Upper lobe of right lung (tissue), 1 donor: ENCODE measurements around the gene ACY1. TPM values are rescaled to one million over a fixed set of nuclear protein-coding genes. Genes with fewer than 3 reads are reported as not detected.

ENCODE experiments used
- ATAC-seq: fragments of 200-7000 bp; cut with Tn5 transposase; one replicate; pipeline ENCODE4 v1.9.1; 2020; ENCODE audit warnings: mild to moderate bottlenecking, moderate library complexity
- DNase-seq: peaks from one replicate; pipeline ENCODE4 v3.0.0-alpha.2; 2020
- H3K27ac ChIP-seq: fragments of 200-600 bp; one replicate; pipeline ENCODE4 v1.8.0; 2022
- H3K27me3 ChIP-seq: fragments of 200-600 bp; one replicate; pipeline ENCODE4 v1.8.0; 2022; ENCODE audit warnings: mild to moderate bottlenecking
- H3K36me3 ChIP-seq: fragments of 200-600 bp; one replicate; pipeline ENCODE4 v1.8.0; 2022
- H3K4me1 ChIP-seq: fragments of 200-600 bp; one replicate; pipeline ENCODE4 v1.8.0; 2022
- H3K4me3 ChIP-seq: fragments of 200-600 bp; one replicate; pipeline ENCODE4 v1.8.0; 2022; ENCODE audit warnings: mild to moderate bottlenecking
- H3K9me3 ChIP-seq: fragments of 200-600 bp; one replicate; pipeline ENCODE4 v1.8.0; 2022
- CTCF ChIP-seq: fragments of 200-600 bp; IDR thresholded peaks from one replicate; pipeline ENCODE4 v1.8.0; 2022; ENCODE audit warnings: antibody characterized with exemption
- intact Hi-C: fragments of 100-400 bp; cut with DNase I; formaldehyde crosslinking; loops from one replicate; pipeline ENCODE4 v1.11.0; 2022
- total RNA-seq: library from RNA; stranded (reverse); fragmentation: NEBNext Ultra II Directional; extraction: Animal tissue kit (Norgen Biotek cat#: 25700); gene quantifications from one replicate; pipeline ENCODE4 v1.2.1, GENCODE V29; 2021
- donor health status: DM: no; HTN: yes; CAD: no; lungs with severe emphysema.

ACY1 gene
- total RNA-seq, 1 donor from 2014 or later: 26.5 TPM

GRCh38 chr3:51945031-51945840, 38.1 kb upstream of the ACY1 start:
- intact Hi-C loops: no loop called here
- H3K4me3 ChIP-seq: no peak overlapping the region
- no peaks in the 10 kb centered on the region for H3K9me3 ChIP-seq
- H3K36me3 ChIP-seq: no peaks in the 10 kb centered on the region
- no peak for ATAC-seq
- peak; percentile 65 for DNase-seq
- no peak overlapping the region for H3K27ac ChIP-seq
- H3K4me1 ChIP-seq: peaks cover 25% of the 10 kb centered on the region
- H3K27me3 ChIP-seq: no peaks in the 10 kb centered on the region
- TF ChIP-seq CTCF: no peak

- Histone ChIP-seq H3K27me3 (no peaks in the 10 kb centered on the region), H3K4me1 (peaks cover 16% of the 10 kb centered on the region), H3K36me3 (no peaks in the 10 kb centered on the region), H3K27ac (no peak overlapping the region), H3K9me3 (no peaks in the 10 kb centered on the region), H3K4me3 (no peak overlapping the region)
- no peak for TF ChIP-seq CTCF
- ATAC-seq: no peak
- peak; percentile 50 for DNase-seq
- intact Hi-C loops: no loop called here
These were observed 37.2 kb upstream of the ACY1 start for GRCh38 chr3:51945926-51946705.

GRCh38 chr3:51946796-51947195, 36.5 kb upstream of the ACY1 start:
- intact Hi-C loops: no loop called here
- H3K36me3 ChIP-seq: no peaks in the 10 kb centered on the region
- no peaks in the 10 kb centered on the region for H3K27me3 ChIP-seq
- H3K4me1 ChIP-seq: peaks cover 13% of the 10 kb centered on the region
- no peak for TF ChIP-seq CTCF
- no peaks in the 10 kb centered on the region for H3K9me3 ChIP-seq
- no peak overlapping the region for H3K4me3 ChIP-seq
- ATAC-seq (no peak), DNase-seq (peak; percentile 48)
- H3K27ac ChIP-seq: no peak overlapping the region

GRCh38 chr3:51947215-51947900, 36.0 kb upstream of the ACY1 start:
- ATAC-seq: no peak
- no peak overlapping the region for H3K4me3 ChIP-seq
- TF ChIP-seq CTCF: no peak
- DNase-seq: peak; percentile 51
- H3K27me3 ChIP-seq: no peaks in the 10 kb centered on the region
- peaks cover 12% of the 10 kb centered on the region for H3K4me1 ChIP-seq
- no peak overlapping the region for H3K27ac ChIP-seq
- no peaks in the 10 kb centered on the region for H3K9me3 ChIP-seq
- H3K36me3 ChIP-seq: no peaks in the 10 kb centered on the region
- intact Hi-C loops: no loop called here

DNA sequence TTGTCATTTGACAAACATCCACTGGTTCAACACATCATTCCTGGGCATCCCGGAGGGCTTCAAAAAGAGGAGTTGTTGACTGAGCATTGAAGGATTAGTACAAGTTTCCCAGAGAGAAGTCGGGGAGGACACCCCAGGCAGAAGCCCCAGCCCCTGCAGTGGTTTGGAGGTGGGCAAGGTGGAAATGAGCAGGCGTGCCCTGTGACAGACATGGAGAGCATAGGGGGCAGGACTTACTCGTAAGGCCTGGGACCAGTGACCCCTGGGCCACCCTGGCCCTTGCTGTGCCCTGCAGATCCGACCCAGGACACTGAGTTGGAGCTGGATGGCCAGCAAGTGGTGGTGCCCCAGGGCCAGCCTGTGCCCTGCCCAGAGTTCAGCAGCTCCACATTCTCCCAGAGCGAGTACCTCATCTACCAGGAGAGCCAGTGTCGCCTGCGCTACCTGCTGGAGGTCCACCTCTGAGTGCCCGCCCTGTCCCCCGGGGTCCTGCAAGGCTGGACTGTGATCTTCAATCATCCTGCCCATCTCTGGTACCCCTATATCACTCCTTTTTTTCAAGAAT, 35.2 kb upstream of the ACY1 start:
- no peaks in the 10 kb centered on the region for H3K36me3 ChIP-seq
- intact Hi-C loops: no loop called here
- H3K27ac ChIP-seq: no peak overlapping the region
- ATAC-seq: no peak
- no peak for TF ChIP-seq CTCF
- no peaks in the 10 kb centered on the region for H3K9me3 ChIP-seq
- H3K4me3 ChIP-seq: no peak overlapping the region
- DNase-seq: peak; percentile 61
- peaks cover 5% of the 10 kb centered on the region for H3K4me1 ChIP-seq
- no peaks in the 10 kb centered on the region for H3K27me3 ChIP-seq
